ENCODE measurements around the gene MYF5. TPM values are rescaled to one million over a fixed set of nuclear protein-coding genes. Genes with fewer than 3 reads are reported as not detected.
A peak's percentile ranks its signal among the peaks of the same experiment; 100 is the strongest.

Gene MYF5
- total and polyA plus RNA-seq, 10 of the 15 experiments (the other 5 are each of a cell fraction or from before 2014, with no cell fraction given) = not detected

- no peak for TF ChIP-seq E2F4 (IDR thresholded peaks at IDR 0.05; ENCODE audit: low read depth, low read length)
- no peak for TF ChIP-seq ETV6 (conservative IDR thresholded peaks at IDR 0.05 in 1 of 2, IDR thresholded peaks at IDR 0.05 in 1 of 2; ENCODE audit: borderline replicate concordance in 1 of 2, low read depth in 1 of 2)
- no peak for TF ChIP-seq EP300 (IDR thresholded peaks at IDR 0.05; ENCODE audit: borderline replicate concordance in 1 of 2, control insufficient read depth in 1 of 2, low read depth in 2 of 2, low read length in 2 of 2)
Measured at GRCh38 chr12:80766210-80766609, 49.5 kb downstream of the MYF5 start (continued).

GRCh38 chr12:80766897-80767296, 50.2 kb downstream of the MYF5 start:
- no peaks in the 10 kb centered on the region for H4K20me1 ChIP-seq (ENCODE audit: control insufficient read depth, insufficient read depth)
- no peak overlapping the region for H3K27ac ChIP-seq (ENCODE audit: control insufficient read depth, insufficient read depth)
- ATAC-seq (peak; percentile 91), DNase-seq (ENCODE audit: low read depth, low spot score) (peak; percentile 35), FAIRE-seq (no peak)
- H3K4me1 ChIP-seq (ENCODE audit: control insufficient read depth, insufficient read depth, low read length) = no peaks in the 10 kb centered on the region
- in situ Hi-C loops (cut with MboI) = loop anchor here (10.0 kb wide), 1 partner anchor 292 kb away; no protein-coding TSS in a partner anchor
- no peaks in the 10 kb centered on the region for H3K36me3 ChIP-seq (ENCODE audit: control insufficient read depth in 2 of 2, insufficient read depth in 2 of 2, low read length in 1 of 2)
- SMC1A ChIA-PET (ENCODE audit: uncharacterized antibody, unreplicated experiment) = no interaction called here
- intact Hi-C loops (cut with micrococcal nuclease; ENCODE audit: unreplicated experiment) = loop anchor here (5.0 to 10.0 kb wide), 2 partner anchors 40 to 572 kb away; no protein-coding TSS in a partner anchor
- no peaks in the 10 kb centered on the region for H3K79me2 ChIP-seq (ENCODE audit: control insufficient read depth, insufficient read depth, low read length)
- no peaks in the 10 kb centered on the region; the same call in 2 of the 3 replicates for H3K9me3 ChIP-seq (replicated peaks; ENCODE audit: control insufficient read depth, insufficient read depth, low read length)
- POLR2A ChIA-PET = no interaction called here
- no peak overlapping the region; the same call in 1 of the 2 replicates for H2AFZ ChIP-seq (ENCODE audit: control insufficient read depth, low read depth, low read length)
- TF ChIP-seq NFIC (IDR thresholded peaks at IDR 0.05; ENCODE audit: low read depth, low read length) (peak; percentile 35; the same call in 1 of the 2 replicates), FOXM1 (IDR thresholded peaks at IDR 0.05; ENCODE audit: low read depth, low read length) (peak; percentile 21; the same call in 1 of the 2 replicates), E2F8 (IDR thresholded peaks at IDR 0.05; ENCODE audit: low read depth, partially characterized antibody) (no peak), ATF7 (IDR thresholded peaks at IDR 0.05; ENCODE audit: low read depth) (0 out of 2 replicates have a peak, but pooled peaks have one; percentile 13)
- no peaks in the 10 kb centered on the region for H3K27me3 ChIP-seq (replicated peaks in 1 of 2; ENCODE audit: control insufficient read depth in 2 of 2, insufficient read depth in 2 of 2, low read length in 1 of 2)
- 5% methylated on average over 2 of the region's 2 CpGs for WGBS (ENCODE audit: insufficient coverage, insufficient replicate concordance, low lambda C conversion rate, missing lambda C conversion rate)
- RAD21 ChIA-PET (ENCODE audit: unreplicated experiment) = no interaction called here
- H3K4me3 ChIP-seq = no peak overlapping the region
- CTCF ChIA-PET = no interaction called here
- BruUV-seq (replicated peaks) = no TSS peak
- no peak overlapping the region for H3K9ac ChIP-seq (ENCODE audit: control insufficient read depth, insufficient read depth, low read length)
- no peak overlapping the region for H3K4me2 ChIP-seq (ENCODE audit: control insufficient read depth, insufficient read depth)

Other genes starting within 250 kb of the MYF5 start
- gene MYF6, start 9.3 kb upstream of the MYF5 start, total RNA-seq (2014; rRNA removed) = not detected in 2 replicates
- gene MYF6, start 9.3 kb upstream of the MYF5 start, total RNA-seq (2014; rRNA removed; fragmentation: Illumina TruSeq; extraction: Trizol) = not detected in 2 replicates
- not detected in 2 replicates for gene MYF6, start 9.3 kb upstream of the MYF5 start, total RNA-seq (2021)
- not detected in 2 replicates for gene MYF6, start 9.3 kb upstream of the MYF5 start, polyA plus RNA-seq (2011; rRNA removed)
- gene MYF6, start 9.3 kb upstream of the MYF5 start, polyA plus RNA-seq (2014; fragmentation: Illumina TruSeq; extraction: Trizol) = not detected in 2 replicates
- not detected for gene MYF6, start 9.3 kb upstream of the MYF5 start, polyA plus RNA-seq (2014; fragmentation: Nextera tagmentation; extraction: Ambion mirVana)
- gene MYF6, start 9.3 kb upstream of the MYF5 start, polyA plus RNA-seq (2014; rRNA removed) = not detected in 2 replicates
- not detected for gene MYF6, start 9.3 kb upstream of the MYF5 start, polyA plus RNA-seq (2016; fragmentation: Nextera tagmentation; extraction: Ambion mirVana)
- 0.06 and 0.93 TPM in 2 replicates for gene LIN7A, start 221.0 kb downstream of the MYF5 start, total RNA-seq (2014; rRNA removed)
- 0.04 and 0.05 TPM in 2 replicates for gene LIN7A, start 221.0 kb downstream of the MYF5 start, total RNA-seq (2014; rRNA removed; fragmentation: Illumina TruSeq; extraction: Trizol)
- gene LIN7A, start 221.0 kb downstream of the MYF5 start, total RNA-seq (2021) = 0.08 and 0.35 TPM in 2 replicates
- gene LIN7A, start 221.0 kb downstream of the MYF5 start, polyA plus RNA-seq (2011; rRNA removed) = 0.50 and 1.5 TPM in 2 replicates
- 0.16 and 0.26 TPM in 2 replicates for gene LIN7A, start 221.0 kb downstream of the MYF5 start, polyA plus RNA-seq (2014; fragmentation: Illumina TruSeq; extraction: Trizol)
- gene LIN7A, start 221.0 kb downstream of the MYF5 start, polyA plus RNA-seq (2014; fragmentation: Nextera tagmentation; extraction: Ambion mirVana) = under 1 TPM; 0.44 to 0.71 TPM
- gene LIN7A, start 221.0 kb downstream of the MYF5 start, polyA plus RNA-seq (2014; rRNA removed) = 0.11 TPM in 1 of 2 replicates, not detected in the other
- gene LIN7A, start 221.0 kb downstream of the MYF5 start, polyA plus RNA-seq (2016; fragmentation: Nextera tagmentation; extraction: Ambion mirVana) = under 1 TPM; 0.35 to 0.93 TPM

Data from GM12878 (cell line).